LoVo (cell line): Measurements from ENCODE around the gene CYP4F2.
"Not testable (repeated sequence)": the region's sequence is repeated elsewhere in the genome, so short reads cannot be mapped to it uniquely, and the experiment has no call there.

Source experiments
- DNase-seq: peaks from one replicate; pipeline ENCODE4 v3.0.0-alpha.2; 2016; ENCODE audit warnings: low spot score

The CYP4F2 gene

GRCh38 chr19:15900032-15900431, 2.2 kb upstream of the CYP4F2 start:
- not testable (repeated sequence) for DNase-seq

GRCh38 chr19:15899561-15899960, 1.7 kb upstream of the CYP4F2 start:
- not testable (repeated sequence) for DNase-seq

DNA sequence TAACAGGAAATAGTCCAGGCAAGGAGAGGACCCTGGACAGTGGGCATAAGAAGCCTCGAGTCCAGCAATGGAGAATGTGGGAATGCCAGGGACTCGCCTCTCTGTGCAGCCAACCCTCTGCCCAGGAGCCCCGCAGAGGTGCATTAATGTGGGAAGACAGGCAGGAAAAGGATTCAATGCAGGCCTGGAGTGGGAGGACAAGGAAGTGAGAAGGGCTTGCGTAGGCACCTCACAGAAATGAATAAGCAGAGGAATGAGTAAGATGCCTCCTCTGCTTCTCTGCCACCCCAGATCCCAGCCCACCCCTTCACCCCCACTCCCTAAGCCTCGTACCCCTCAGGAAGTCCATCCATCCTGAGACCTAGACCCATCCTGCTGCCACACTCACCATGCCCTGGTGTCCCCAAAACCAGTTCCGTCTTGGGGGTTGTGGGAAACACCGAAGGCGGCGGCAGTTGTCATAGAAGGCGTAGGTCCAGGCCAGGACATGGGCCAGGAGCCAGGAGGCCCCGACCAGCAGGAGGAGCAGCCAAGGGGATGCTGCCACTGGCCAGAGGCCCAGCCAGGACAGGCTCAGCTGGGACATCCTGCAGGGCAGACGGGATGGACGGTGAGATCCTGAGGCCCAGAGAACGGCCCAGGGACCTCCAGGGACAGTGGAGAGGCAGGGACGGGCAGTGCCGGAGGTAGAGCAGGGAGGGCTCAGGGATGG, 692 bp downstream of the CYP4F2 start:
- no peak for DNase-seq

DNA sequence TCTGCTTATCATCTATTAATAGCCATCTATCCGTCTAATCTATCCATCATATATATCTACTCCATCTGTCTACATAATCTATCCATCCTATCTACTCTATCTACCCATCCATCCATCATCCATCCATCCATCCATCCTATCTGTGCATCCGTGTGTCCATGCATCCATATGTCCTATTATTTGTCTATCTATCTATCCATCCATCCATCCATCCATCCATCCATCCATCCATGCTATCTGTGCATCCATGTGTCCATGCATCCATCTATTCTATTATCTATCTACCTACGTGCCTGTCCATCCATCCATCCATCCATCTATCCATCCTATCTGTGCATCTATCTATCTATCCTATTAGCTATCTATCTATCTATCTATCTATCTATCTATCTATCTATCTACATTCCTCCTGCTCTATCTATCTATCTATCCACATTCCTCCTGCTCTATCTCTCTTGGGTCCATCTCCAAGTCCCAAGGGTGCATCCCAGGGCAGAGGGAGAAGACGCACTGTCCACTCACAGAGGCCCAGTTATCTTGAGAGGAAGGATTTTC, 1.9 kb downstream of the CYP4F2 start:
- no peak for DNase-seq

GRCh38 chr19:15894359-15894758, 3.5 kb downstream of the CYP4F2 start:
- no peak for DNase-seq

DNA sequence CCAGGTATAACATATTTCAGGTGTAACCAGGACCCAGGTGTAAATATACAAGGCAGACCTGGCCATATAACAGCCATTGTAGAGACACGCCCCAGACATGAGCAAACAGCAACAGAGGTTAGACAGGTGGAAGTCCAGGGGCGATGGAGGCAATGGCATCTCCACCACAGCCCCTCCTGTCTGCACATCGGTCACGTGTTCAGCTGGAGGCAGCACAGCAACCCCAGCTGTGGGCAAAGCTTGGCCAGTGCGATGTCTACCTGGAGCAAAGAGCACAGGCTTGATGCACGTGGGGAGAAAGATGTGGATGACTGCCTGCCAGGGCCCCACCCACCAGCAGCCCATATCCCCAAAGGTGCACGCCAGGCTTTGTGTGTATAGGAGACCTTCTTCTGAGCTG, 4.4 kb downstream of the CYP4F2 start:
- no peak for DNase-seq

GRCh38 chr19:15892012-15892411, 5.9 kb downstream of the CYP4F2 start:
- DNase-seq = no peak

- DNase-seq = no peak
These were observed 6.4 kb downstream of the CYP4F2 start for GRCh38 chr19:15891434-15891833.

GRCh38 chr19:15889339-15889738, 8.5 kb downstream of the CYP4F2 start:
- DNase-seq = not testable (repeated sequence)

GRCh38 chr19:15885919-15886318, 12.0 kb downstream of the CYP4F2 start:
- DNase-seq = no peak

- DNase-seq = no peak
These were observed 12.7 kb downstream of the CYP4F2 start for GRCh38 chr19:15885167-15885566.

GRCh38 chr19:15883329-15883728, 14.5 kb downstream of the CYP4F2 start:
- not testable (repeated sequence) for DNase-seq

- DNase-seq = no peak
These were observed 22.9 kb downstream of the CYP4F2 start for GRCh38 chr19:15874821-15875474.

DNA sequence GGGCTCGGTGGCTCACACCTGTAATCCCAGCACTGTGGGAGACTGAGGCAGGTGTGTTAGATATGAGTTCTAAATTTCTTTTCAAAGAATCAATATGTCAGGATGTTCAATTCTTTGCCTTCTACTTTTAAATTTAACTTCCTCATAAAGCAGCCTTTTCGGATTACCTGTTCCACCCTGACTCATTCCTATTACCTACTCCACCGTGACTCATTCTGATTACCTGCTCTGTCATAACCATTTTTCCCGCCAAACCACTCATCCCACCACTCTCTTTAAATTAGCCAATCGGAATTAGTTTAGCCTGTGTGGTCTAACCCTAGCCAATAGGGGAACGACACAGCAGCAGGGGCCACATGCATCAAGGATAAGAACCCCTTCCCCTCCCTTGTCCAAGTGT, 24.1 kb downstream of the CYP4F2 start:
- DNase-seq = peak; percentile 17

DNA sequence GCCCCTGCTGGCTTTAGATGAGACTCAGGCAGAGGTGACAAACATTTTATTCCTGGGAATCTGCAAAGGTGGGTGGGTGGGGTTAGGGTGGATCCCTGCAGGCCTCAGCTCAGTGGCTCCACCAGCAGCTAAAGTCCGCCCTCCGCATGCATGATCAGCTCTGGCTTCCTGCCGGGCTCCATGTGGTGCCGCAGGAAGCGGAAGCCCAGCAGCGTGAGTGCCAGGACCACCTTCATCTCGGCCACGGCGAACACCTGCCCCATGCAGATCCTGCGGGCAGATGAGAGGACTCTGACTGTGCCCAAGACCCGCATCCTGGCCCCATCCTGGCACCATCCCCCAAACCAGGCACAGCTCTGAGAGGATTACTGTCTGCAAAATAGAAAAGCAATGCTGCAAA, 26.3 kb downstream of the CYP4F2 start:
- DNase-seq = no peak

- no peak for DNase-seq
These were observed 28.0 kb downstream of the CYP4F2 start for GRCh38 chr19:15869873-15870272.

DNA sequence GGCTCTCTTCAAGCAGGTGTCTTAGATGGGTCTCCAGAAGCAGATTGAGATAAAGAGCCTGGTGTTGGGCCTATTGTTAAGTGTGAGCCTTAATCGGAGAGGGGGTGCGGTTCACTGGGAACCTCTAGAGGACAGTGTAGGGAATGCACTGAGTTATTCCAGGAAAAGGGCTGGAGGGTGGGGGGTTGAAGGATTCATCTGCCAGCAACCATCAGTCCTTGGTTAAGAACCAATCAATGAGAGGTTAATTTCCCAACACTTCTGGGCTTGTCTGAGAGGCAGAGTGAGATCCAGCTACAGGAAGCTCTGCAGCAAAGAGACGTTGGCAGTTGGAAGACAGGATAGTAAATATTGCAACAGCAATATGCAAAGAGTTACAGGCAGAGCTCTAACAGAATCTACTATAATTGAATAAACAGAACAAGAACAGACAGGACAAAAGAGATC, 28.7 kb downstream of the CYP4F2 start:
- DNase-seq = peak; percentile 43

GRCh38 chr19:15866636-15867035, 31.2 kb downstream of the CYP4F2 start:
- DNase-seq = no peak

DNA sequence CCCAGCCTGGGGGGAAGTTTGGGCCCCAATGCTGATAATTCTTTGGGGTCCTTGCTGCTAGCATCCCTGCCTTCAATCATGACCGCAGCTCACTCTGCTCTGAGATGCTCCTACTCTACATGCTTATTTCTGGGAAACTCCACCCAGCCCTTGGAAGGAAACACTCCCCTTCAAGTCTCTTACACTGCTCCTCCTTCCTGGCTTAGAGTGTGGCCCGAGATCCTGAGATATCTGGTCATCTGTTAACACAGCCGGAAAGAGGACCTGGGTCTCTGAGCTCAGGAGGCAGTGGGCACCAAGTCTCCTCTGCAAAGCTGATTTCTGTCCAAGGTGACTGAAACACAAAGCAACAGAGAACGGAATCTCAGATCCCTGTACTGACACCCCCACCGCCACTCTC, 33.0 kb downstream of the CYP4F2 start:
- no peak for DNase-seq

GRCh38 chr19:15863272-15863671, 34.6 kb downstream of the CYP4F2 start:
- DNase-seq = peak; percentile 9

DNA sequence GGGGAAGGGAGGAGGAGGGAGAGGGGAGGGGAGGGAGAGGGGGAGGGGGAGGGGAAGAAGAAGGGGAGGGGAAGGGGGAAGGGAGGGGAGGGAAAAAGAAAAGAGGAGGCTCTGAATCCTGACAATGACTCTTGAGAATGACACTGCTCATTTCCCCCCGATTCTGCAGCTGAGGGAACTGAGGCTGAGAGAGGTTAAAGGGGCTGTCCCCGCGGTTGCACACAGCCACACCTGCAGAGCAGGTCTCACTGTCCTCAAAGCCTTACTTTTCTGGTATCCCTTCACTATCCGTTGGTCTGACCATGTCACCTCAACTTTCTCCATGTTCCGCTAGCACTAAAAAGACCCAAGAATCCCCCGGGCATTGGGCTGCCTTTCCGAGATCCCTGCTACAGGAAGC, 35.4 kb downstream of the CYP4F2 start:
- no peak for DNase-seq

GRCh38 chr19:15860522-15860921, 37.4 kb downstream of the CYP4F2 start:
- no peak for DNase-seq

DNA sequence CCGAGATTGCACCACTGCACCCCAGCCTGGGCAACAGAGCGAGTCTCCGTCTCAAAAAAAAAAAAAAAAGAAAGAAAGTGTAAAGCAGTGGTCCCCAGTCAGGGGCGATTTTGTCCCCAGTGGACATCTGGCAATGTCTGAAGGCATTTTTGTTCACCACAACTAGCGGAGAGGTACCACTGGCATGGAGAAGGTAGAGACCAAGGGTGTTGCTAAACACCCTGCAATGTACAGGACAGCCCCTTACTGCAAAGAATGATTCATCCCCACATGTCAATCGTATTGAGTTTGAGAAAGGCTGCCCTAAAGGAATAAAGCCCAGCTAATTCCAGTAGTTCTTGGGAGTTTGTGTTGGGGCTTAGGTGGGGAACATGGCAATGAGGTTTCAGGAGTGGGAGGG, 38.7 kb downstream of the CYP4F2 start:
- DNase-seq = no peak
